ENCODE results near the gene HAP1. TPM values are rescaled to one million over a fixed set of nuclear protein-coding genes. Genes with fewer than 3 reads are reported as not detected.

HAP1 gene
- total and polyA plus RNA-seq, 12 donors: 0.03 to 0.18 TPM; not detected in 10

DNA sequence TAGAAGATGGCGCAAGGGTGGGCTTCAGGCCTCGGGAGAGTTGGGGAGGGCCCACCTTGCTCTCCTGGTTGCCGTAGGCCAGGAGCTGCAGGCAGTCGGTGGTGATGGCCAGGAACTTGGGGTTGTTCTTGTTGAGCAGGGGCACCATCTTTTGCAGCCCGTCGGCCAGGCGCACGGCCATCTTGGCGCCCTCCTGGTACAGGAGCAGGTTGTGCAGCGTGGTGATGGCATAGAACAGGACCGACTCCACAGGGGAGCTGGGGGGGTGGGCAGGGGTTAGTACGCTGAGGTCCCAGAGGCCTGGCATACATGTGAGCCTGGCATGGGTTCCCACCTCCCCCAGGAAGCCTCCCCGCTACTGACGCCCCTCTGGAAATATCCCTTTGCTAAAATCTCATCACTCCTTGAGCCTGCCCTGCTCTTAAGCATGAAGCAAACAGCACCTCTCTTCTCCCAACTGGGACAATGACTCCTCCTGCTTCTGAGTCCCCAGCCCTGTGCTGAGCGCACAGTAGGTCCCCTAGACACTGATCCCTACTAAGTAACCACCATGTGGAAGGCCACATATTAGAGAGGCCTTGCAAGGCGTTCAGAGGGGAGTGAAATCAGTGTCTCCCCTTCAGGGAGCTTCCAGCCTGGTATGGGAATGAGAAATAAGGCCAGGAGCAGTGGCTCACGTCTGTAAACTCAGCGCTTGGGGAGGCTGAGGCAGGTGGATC is 33.0 kb upstream of the HAP1 start:
- intact Hi-C loops (cut with DNase I): no loop called here
- no peak overlapping the region for H3K27ac ChIP-seq
- peaks cover 3 to 14% (median 6%) of the 10 kb centered on the region in 9 donors for H3K4me1 ChIP-seq
- H3K27me3 ChIP-seq: no peaks in the 10 kb centered on the region
- H3K36me3 ChIP-seq: peaks cover 7 to 100% (median 87%) of the 10 kb centered on the region in 9 donors
- no peak overlapping the region for H3K4me3 ChIP-seq
- no peak for DNase-seq
- WGBS, 2 donors: 92 to 93% methylated on average over 18 of the region's 18 CpGs
- TF ChIP-seq, protein P1, sequence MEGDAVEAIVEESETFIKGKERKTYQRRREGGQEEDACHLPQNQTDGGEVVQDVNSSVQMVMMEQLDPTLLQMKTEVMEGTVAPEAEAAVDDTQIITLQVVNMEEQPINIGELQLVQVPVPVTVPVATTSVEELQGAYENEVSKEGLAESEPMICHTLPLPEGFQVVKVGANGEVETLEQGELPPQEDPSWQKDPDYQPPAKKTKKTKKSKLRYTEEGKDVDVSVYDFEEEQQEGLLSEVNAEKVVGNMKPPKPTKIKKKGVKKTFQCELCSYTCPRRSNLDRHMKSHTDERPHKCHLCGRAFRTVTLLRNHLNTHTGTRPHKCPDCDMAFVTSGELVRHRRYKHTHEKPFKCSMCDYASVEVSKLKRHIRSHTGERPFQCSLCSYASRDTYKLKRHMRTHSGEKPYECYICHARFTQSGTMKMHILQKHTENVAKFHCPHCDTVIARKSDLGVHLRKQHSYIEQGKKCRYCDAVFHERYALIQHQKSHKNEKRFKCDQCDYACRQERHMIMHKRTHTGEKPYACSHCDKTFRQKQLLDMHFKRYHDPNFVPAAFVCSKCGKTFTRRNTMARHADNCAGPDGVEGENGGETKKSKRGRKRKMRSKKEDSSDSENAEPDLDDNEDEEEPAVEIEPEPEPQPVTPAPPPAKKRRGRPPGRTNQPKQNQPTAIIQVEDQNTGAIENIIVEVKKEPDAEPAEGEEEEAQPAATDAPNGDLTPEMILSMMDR (IDR thresholded peaks at IDR 0.05): no peak
- ATAC-seq: no peak
- no peaks in the 10 kb centered on the region for H3K9me3 ChIP-seq

DNA sequence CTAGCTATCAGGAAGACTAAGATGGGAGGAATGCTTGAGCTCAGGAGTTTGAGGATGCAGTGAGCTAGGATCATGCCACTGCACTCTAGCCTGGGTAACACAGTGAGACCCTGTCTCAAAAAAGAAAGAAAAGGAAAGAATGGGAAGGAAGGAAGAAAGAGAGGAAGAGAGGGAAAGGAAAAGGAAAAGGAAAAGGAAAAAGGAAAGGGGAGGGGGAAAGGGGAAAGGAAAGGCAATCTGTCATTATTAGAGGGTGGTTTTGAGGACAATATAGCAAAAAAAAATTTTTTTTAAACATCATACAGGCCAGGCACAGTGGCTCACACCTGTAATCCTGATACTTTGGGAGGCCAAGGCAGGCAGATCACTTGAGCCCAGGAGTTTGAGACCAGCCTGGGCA is 31.7 kb upstream of the HAP1 start:
- H3K4me3 ChIP-seq: no peak overlapping the region
- intact Hi-C loops (cut with DNase I): no loop called here
- peaks cover 9 to 100% (median 94%) of the 10 kb centered on the region in 9 donors for H3K36me3 ChIP-seq
- H3K4me1 ChIP-seq: peaks cover 0 to under 1% (median 0%) of the 10 kb centered on the region in 9 donors
- DNase-seq: no peak
- H3K27me3 ChIP-seq: no peaks in the 10 kb centered on the region
- TF ChIP-seq, protein P1 (IDR thresholded peaks at IDR 0.05): no peak
- H3K27ac ChIP-seq: no peak overlapping the region
- no peak for ATAC-seq
- H3K9me3 ChIP-seq: no peaks in the 10 kb centered on the region

DNA sequence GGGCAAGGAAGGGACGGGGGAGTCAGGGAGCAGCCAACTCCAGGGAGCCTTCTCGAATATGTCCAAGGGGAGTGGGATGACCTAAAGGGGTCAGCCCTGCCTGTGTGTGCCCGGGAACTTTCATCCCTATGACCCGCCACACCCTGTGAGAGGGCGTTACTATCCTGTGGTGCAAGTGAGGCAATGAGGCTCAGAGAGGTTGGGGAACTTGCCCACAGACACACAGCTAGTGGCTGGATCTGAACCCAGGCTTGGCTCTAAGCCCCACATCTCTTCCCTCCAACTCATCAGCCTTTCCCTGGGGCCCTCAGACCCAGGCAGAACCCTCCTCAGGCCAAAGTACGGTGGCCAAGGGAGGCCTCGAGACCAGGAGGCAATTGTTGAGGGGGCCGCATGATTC is 28.9 kb upstream of the HAP1 start:
- Histone ChIP-seq H3K4me1 (no peaks in the 10 kb centered on the region), H3K27me3 (no peaks in the 10 kb centered on the region), H3K36me3 (peaks cover 13 to 100% (median 88%) of the 10 kb centered on the region in 9 donors), H3K27ac (no peak overlapping the region), H3K4me3 (no peak overlapping the region), H3K9me3 (no peaks in the 10 kb centered on the region)
- ATAC-seq (peak in 4 of 8 donors; percentile 6 to 34 (median 16)), DNase-seq (no peak)
- intact Hi-C loops (cut with DNase I): no loop called here
- WGBS, 2 donors: 93 to 95% methylated on average over 8 of the region's 8 CpGs
- TF ChIP-seq, protein P1 (IDR thresholded peaks at IDR 0.05): no peak

- H3K27ac ChIP-seq: no peak overlapping the region
- WGBS, 2 donors: 94 to 96% methylated on average over 16 of the region's 16 CpGs
- no peaks in the 10 kb centered on the region for H3K9me3 ChIP-seq
- no peaks in the 10 kb centered on the region for H3K27me3 ChIP-seq
- peaks cover 15 to 100% (median 88%) of the 10 kb centered on the region in 9 donors for H3K36me3 ChIP-seq
- DNase-seq (no peak), ATAC-seq (no peak)
- H3K4me1 ChIP-seq: no peaks in the 10 kb centered on the region
- intact Hi-C loops (cut with DNase I): no loop called here
- TF ChIP-seq, protein P1 (IDR thresholded peaks at IDR 0.05): no peak
- H3K4me3 ChIP-seq: no peak overlapping the region
These were observed 28.4 kb upstream of the HAP1 start for GRCh38 chr17:41762841-41763240.

Measured in heart right ventricle (tissue), 16 donors.